Fibroblast of lung (primary cell): ENCODE data around the gene CETN3. TPM values are rescaled to one million over a fixed set of nuclear protein-coding genes. Genes with fewer than 3 reads are reported as not detected.
"Not testable (repeated sequence)": the region's sequence is repeated elsewhere in the genome, so short reads cannot be mapped to it uniquely, and the experiment has no call there.

Experiments used
- DNase-seq, 2 donors: peaks; one replicate each; pipeline versions ENCODE4 v3.0.0 to v3.0.0-alpha.2; 2010; ENCODE audit warnings: low read depth in 2 of 2
- H2AFZ ChIP-seq: 2 replicates; pipeline ENCODE4 v1.5.1; 2012; ENCODE audit warnings: low read length, control low read depth, inconsistent platforms
- H3K27ac ChIP-seq: 2 replicates; pipeline ENCODE4 v1.5.1; 2011; ENCODE audit warnings: low read length, control low read depth; ENCODE audit not compliant: insufficient read depth
- H3K27me3 ChIP-seq: 2 replicates; pipeline ENCODE4 v1.5.1; 2011; ENCODE audit warnings: mild to moderate bottlenecking, low read length; ENCODE audit not compliant: control insufficient read depth, insufficient read depth
- H3K36me3 ChIP-seq: 2 replicates; pipeline ENCODE4 v1.5.1; 2011; ENCODE audit warnings: low read length; ENCODE audit not compliant: control insufficient read depth, insufficient read depth
- H3K4me1 ChIP-seq: 2 replicates; pipeline ENCODE4 v1.5.1; 2011; ENCODE audit warnings: low read length; ENCODE audit not compliant: control insufficient read depth, insufficient read depth; ENCODE audit errors: extremely low read depth
- H3K4me2 ChIP-seq: 2 replicates; pipeline ENCODE4 v1.5.1; 2011; ENCODE audit warnings: low read length, control low read depth; ENCODE audit not compliant: insufficient read depth; ENCODE audit errors: extremely low read depth
- H3K4me3 ChIP-seq, 4 experiments: fragments of 200-600 bp in 1 of 4; sonication (generic) in 1 of 4; replicated peaks in 1 of 4; 2 replicates each; pipeline ENCODE4 v1.5.1; 2011 to 2016; ENCODE audit warnings: low read length in 4 of 4, low read depth in 3 of 4, mild to moderate bottlenecking in 3 of 4, control low read depth in 2 of 4, inconsistent platforms in 1 of 4, mixed read lengths in 1 of 4; ENCODE audit not compliant: insufficient read depth in 1 of 4; ENCODE audit errors: control extremely low read depth in 1 of 4
- H3K79me2 ChIP-seq: 2 replicates; pipeline ENCODE4 v1.5.1; 2012; ENCODE audit warnings: mild to moderate bottlenecking, low read length, inconsistent platforms; ENCODE audit not compliant: control insufficient read depth, insufficient read depth
- H3K9ac ChIP-seq: 2 replicates; pipeline ENCODE4 v1.5.1; 2011; ENCODE audit warnings: mild to moderate bottlenecking, low read length, control low read depth; ENCODE audit not compliant: insufficient read depth
- H3K9me3 ChIP-seq: 2 replicates; pipeline ENCODE4 v1.5.1; 2012; ENCODE audit warnings: low read depth, low read length; ENCODE audit not compliant: control insufficient read depth, insufficient read depth
- H4K20me1 ChIP-seq: 2 replicates; pipeline ENCODE4 v1.5.1; 2011; ENCODE audit warnings: low read length; ENCODE audit not compliant: control insufficient read depth, insufficient read depth; ENCODE audit errors: extremely low read depth
- EZH2 ChIP-seq: IDR thresholded peaks from 2 replicates; pipeline ENCODE4 v1.5.1; 2012; ENCODE audit warnings: low read length, control low read depth, mild to moderate bottlenecking; ENCODE audit errors: missing control alignments
- polyA plus RNA-seq, 2 donors: library from polyadenylated mRNA; depleted of rRNA in 1 of 2; stranded (reverse) in 1 of 2; unstranded in 1 of 2; fragments of >200 nt; gene quantifications; 2 replicates each; pipeline ENCODE4 v1.2.1, GENCODE V29; 2011 to 2012; ENCODE audit warnings: missing spikeins in 1 of 2
- total RNA-seq: library from RNA; depleted of rRNA; stranded (reverse); fragments of >200 nt; gene quantifications from 2 replicates; pipeline ENCODE4 v1.2.1, GENCODE V29; 2014
- TF ChIP-seq, protein P1 (sequence below), 2 donors: IDR thresholded peaks in 1 of 2; conservative IDR thresholded peaks in 1 of 2; 1 replicate in 1 of 2; 2 replicates in 1 of 2; pipeline ENCODE4 v1.5.1; 2011 to 2012; ENCODE audit warnings: low read length in 2 of 2, control low read depth in 1 of 2, inconsistent platforms in 1 of 2, low read depth in 1 of 2, mild to moderate bottlenecking in 1 of 2

The CETN3 gene
- total and polyA plus RNA-seq, 2 donors (not counting 1 experiment from before 2014, with no cell fraction given), result 14.2 to 14.9 TPM

DNA sequence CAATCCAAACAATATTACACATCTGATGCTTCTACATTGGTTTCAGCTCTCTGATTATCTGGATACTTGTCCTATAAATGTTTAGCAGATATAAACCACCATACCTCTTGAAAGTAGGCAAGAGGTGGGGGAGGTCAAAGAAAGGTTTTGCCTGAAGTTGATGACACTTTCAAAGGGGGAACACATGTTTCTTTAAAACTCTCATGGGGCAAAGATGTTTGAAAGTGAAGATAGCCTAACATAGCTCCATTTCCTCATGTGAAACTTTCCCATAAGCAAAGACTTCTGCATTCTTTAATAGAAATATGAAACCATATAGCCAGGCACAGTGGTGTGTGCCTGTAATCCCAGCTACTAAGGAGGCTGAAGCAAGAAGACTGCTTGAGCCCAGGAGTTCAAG lies 62.1 kb downstream of the CETN3 start:
- Histone ChIP-seq H4K20me1 (no peaks in the 10 kb centered on the region), H3K36me3 (no peaks in the 10 kb centered on the region), H3K4me1 (no peaks in the 10 kb centered on the region), H3K9ac (no peak overlapping the region), H3K79me2 (no peaks in the 10 kb centered on the region), H3K27ac (no peak overlapping the region), H2AFZ (no peak overlapping the region), H3K4me2 (no peak overlapping the region), H3K4me3 (no peak overlapping the region), H3K9me3 (no peaks in the 10 kb centered on the region), H3K27me3 (no peaks in the 10 kb centered on the region)
- DNase-seq, result no peak
- TF ChIP-seq EZH2, result no peak

DNA sequence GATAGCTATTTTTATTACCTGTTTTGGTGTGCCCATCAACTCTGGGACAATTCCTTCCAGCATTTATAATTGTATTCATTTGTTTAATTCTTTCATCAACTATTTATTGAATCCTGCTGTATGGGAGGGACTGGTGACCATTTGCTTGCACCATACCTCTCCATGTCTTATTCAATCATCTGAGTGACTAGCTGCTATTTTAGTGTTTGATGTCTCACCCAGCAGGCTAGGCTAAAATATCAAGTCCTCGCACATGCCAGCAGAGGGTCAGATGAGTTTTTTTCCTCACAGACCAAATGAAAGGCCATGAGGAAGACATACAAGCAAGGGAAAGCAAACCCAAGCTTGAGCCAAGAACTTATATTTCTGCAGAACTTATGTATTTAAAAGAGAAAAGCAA lies 63.9 kb downstream of the CETN3 start:
- H2AFZ ChIP-seq, result no peak overlapping the region
- H3K4me3 ChIP-seq, result no peak overlapping the region
- no peak for TF ChIP-seq EZH2
- TF ChIP-seq, protein P1, sequence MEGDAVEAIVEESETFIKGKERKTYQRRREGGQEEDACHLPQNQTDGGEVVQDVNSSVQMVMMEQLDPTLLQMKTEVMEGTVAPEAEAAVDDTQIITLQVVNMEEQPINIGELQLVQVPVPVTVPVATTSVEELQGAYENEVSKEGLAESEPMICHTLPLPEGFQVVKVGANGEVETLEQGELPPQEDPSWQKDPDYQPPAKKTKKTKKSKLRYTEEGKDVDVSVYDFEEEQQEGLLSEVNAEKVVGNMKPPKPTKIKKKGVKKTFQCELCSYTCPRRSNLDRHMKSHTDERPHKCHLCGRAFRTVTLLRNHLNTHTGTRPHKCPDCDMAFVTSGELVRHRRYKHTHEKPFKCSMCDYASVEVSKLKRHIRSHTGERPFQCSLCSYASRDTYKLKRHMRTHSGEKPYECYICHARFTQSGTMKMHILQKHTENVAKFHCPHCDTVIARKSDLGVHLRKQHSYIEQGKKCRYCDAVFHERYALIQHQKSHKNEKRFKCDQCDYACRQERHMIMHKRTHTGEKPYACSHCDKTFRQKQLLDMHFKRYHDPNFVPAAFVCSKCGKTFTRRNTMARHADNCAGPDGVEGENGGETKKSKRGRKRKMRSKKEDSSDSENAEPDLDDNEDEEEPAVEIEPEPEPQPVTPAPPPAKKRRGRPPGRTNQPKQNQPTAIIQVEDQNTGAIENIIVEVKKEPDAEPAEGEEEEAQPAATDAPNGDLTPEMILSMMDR (conservative IDR thresholded peaks at IDR 0.05 in 1 of 2, IDR thresholded peaks at IDR 0.05 in 1 of 2; ENCODE audit: low read depth in 1 of 2, low read length in 2 of 2), result no peak
- H3K9me3 ChIP-seq, result no peaks in the 10 kb centered on the region
- no peaks in the 10 kb centered on the region for H3K79me2 ChIP-seq
- H3K27ac ChIP-seq, result no peak overlapping the region
- H4K20me1 ChIP-seq, result no peaks in the 10 kb centered on the region
- H3K4me1 ChIP-seq, result no peaks in the 10 kb centered on the region
- no peaks in the 10 kb centered on the region for H3K27me3 ChIP-seq
- H3K4me2 ChIP-seq, result no peak overlapping the region
- no peak overlapping the region for H3K9ac ChIP-seq
- DNase-seq, result no peak
- no peaks in the 10 kb centered on the region for H3K36me3 ChIP-seq

- Histone ChIP-seq H3K4me1 (no peaks in the 10 kb centered on the region), H3K79me2 (no peaks in the 10 kb centered on the region), H3K9me3 (no peaks in the 10 kb centered on the region), H3K27me3 (no peaks in the 10 kb centered on the region), H3K27ac (no peak overlapping the region), H3K4me3 (no peak overlapping the region), H3K36me3 (no peaks in the 10 kb centered on the region), H2AFZ (no peak overlapping the region), H4K20me1 (no peaks in the 10 kb centered on the region), H3K9ac (no peak overlapping the region), H3K4me2 (no peak overlapping the region)
- TF ChIP-seq, protein P1 (conservative IDR thresholded peaks at IDR 0.05 in 1 of 2, IDR thresholded peaks at IDR 0.05 in 1 of 2; ENCODE audit: low read depth in 1 of 2, low read length in 2 of 2), result no peak
- TF ChIP-seq EZH2, result no peak
- DNase-seq, result no peak
Measured at GRCh38 chr5:90344689-90345088, 64.9 kb downstream of the CETN3 start.

GRCh38 chr5:90343731-90344130 lies 65.8 kb downstream of the CETN3 start:
- not testable (repeated sequence) for H3K27me3 ChIP-seq, DNase-seq, H2AFZ ChIP-seq

More at GRCh38 chr5:90343731-90344130, 65.8 kb downstream of the CETN3 start:
- H3K36me3 ChIP-seq, H3K4me3 ChIP-seq, H3K79me2 ChIP-seq, H4K20me1 ChIP-seq, H3K27ac ChIP-seq, H3K9me3 ChIP-seq, H3K4me2 ChIP-seq, H3K4me1 ChIP-seq, H3K9ac ChIP-seq: not testable (repeated sequence)
